Mucosa of rectum (tissue), 2 donors: ENCODE data around the gene LILRB4.

ENCODE experiments used
- H3K27ac ChIP-seq, 2 donors: one replicate each; pipeline ENCODE4 v1.7.0; 2013; ENCODE audit warnings: inconsistent platforms in 2 of 2, low read depth in 2 of 2, low read length in 2 of 2
- H3K27me3 ChIP-seq, 2 donors: one replicate each; pipeline ENCODE4 v1.7.0; 2013; ENCODE audit warnings: low read length in 2 of 2; ENCODE audit not compliant: control insufficient read depth in 2 of 2, insufficient read depth in 2 of 2
- H3K36me3 ChIP-seq, 2 donors: one replicate each; pipeline ENCODE4 v1.7.0; 2013; ENCODE audit warnings: low read length in 2 of 2; ENCODE audit not compliant: control insufficient read depth in 2 of 2, insufficient read depth in 2 of 2
- H3K4me1 ChIP-seq, 2 donors: one replicate each; pipeline ENCODE4 v1.7.0; 2013; ENCODE audit warnings: low read length in 2 of 2, mild to moderate bottlenecking in 1 of 2; ENCODE audit not compliant: control insufficient read depth in 2 of 2, insufficient read depth in 2 of 2
- H3K4me3 ChIP-seq, 2 donors: one replicate each; pipeline ENCODE4 v1.7.0; 2013; ENCODE audit warnings: low read length in 2 of 2
- H3K9ac ChIP-seq, 2 donors: one replicate each; pipeline ENCODE4 v1.7.0; 2013; ENCODE audit warnings: low read length in 2 of 2, low read depth in 1 of 2, mild to moderate bottlenecking in 1 of 2
- H3K9me3 ChIP-seq, 2 donors: one replicate each; pipeline ENCODE4 v1.7.0; 2013; ENCODE audit warnings: low read length in 2 of 2; ENCODE audit not compliant: control insufficient read depth in 2 of 2
- donor health status: healthy.
- donor health status: Normal muscosa, but diverticular disease.

Gene LILRB4

DNA sequence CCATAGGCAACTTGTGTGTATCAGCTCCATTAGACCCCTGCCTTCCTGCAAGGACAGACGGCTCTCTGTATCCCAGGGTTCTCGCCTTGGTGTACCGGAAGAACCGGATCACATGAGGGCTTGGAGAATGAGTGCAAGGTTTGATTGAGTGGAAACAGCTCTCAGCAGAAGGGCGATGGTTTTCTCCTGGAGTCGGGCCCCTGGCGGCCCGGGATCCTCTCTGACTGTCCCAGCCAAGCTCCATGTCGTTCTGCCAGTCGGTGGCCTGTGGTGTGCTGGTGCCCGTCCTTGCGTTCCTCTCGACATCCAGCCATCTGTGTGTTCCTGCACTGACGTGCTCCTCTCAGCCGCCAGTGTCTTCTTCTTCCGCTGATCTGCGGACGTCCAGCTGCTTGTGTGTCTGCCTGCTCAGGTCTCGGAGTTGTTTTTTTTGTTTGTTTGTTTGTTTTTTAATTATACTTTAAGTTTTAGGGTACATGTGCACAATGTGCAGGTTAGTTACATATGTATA, 16.4 kb upstream of the LILRB4 start:
- H3K9ac ChIP-seq: no peak overlapping the region
- H3K4me1 ChIP-seq: no peaks in the 10 kb centered on the region
- H3K36me3 ChIP-seq: no peaks in the 10 kb centered on the region
- no peak overlapping the region for H3K27ac ChIP-seq
- H3K4me3 ChIP-seq: no peak overlapping the region
- H3K27me3 ChIP-seq: no peaks in the 10 kb centered on the region
- no peaks in the 10 kb centered on the region for H3K9me3 ChIP-seq

DNA sequence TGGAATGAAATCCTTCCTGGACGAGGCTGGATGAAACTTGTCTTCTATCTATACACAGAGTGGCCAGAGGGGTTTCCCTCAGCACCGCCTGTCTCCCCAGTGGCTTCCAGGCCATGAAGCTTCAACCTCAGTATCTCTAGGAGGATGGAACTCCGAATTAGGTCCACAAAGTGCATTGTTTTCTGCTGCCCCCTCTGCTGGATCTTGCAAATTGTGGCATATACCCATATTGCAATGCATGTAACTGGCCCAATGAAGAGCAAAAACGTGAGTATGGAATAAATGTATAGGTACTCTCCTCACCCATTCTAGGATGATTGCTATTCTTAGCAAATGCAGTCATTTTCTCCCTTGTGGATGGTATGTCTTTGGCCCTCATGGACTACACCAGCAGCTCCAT, 14.7 kb upstream of the LILRB4 start:
- no peaks in the 10 kb centered on the region for H3K9me3 ChIP-seq
- H3K4me1 ChIP-seq: no peaks in the 10 kb centered on the region
- no peaks in the 10 kb centered on the region for H3K36me3 ChIP-seq
- no peak overlapping the region for H3K4me3 ChIP-seq
- H3K27me3 ChIP-seq: no peaks in the 10 kb centered on the region
- H3K9ac ChIP-seq: no peak overlapping the region
- H3K27ac ChIP-seq: no peak overlapping the region

GRCh38 chr19:54650108-54650655, 12.6 kb upstream of the LILRB4 start:
- no peak overlapping the region for H3K9ac ChIP-seq
- H3K4me1 ChIP-seq: no peaks in the 10 kb centered on the region
- no peak overlapping the region for H3K27ac ChIP-seq
- no peaks in the 10 kb centered on the region for H3K9me3 ChIP-seq
- no peaks in the 10 kb centered on the region for H3K27me3 ChIP-seq
- H3K36me3 ChIP-seq: no peaks in the 10 kb centered on the region
- H3K4me3 ChIP-seq: no peak overlapping the region

GRCh38 chr19:54653181-54653809, 9.5 kb upstream of the LILRB4 start:
- no peaks in the 10 kb centered on the region for H3K36me3 ChIP-seq
- H3K27me3 ChIP-seq: no peaks in the 10 kb centered on the region
- H3K9me3 ChIP-seq: no peaks in the 10 kb centered on the region
- no peak overlapping the region for H3K9ac ChIP-seq
- no peak overlapping the region for H3K27ac ChIP-seq
- H3K4me3 ChIP-seq: no peak overlapping the region
- no peaks in the 10 kb centered on the region for H3K4me1 ChIP-seq

DNA sequence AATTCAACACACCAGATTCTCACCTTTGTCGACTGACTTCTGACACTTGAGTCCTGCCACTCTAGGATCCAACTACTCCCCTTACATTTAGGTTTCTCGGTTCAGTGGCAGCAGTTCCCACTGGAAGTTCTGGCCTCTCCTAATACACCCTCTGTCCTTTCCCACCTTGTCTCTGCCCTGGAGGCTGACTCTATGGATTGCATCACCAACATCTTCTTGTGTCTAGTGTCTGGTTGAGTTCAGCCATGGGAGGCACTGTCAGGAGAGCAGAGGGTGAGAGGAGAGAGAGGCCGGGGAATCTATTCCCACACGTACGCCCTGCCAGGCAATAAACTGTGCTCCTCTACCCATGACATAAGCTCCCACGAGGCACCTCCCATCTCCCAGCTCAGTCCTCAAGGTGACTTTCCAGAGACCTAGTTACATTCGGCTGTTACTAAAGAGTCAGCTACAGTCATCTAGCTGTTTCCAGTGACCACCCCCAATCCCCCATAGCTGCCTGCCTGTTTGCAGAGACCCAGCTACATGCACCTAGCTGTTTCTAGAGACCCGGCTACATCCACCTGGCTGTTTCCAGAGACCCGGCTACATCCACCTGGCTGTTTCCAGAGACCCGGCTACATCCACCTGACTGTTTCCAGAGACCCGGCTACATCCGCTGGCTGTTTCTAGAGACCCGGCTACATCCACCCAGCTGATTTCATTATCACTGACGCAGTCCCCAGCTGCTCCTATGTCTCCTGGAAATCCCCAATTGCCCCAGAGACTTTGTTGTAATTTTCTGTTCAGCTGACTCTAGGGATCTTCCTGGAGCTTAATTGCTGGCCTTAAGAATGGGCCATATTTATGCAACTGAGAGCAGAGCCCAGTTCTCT, 8.1 kb upstream of the LILRB4 start:
- Histone ChIP-seq H3K9me3 (no peaks in the 10 kb centered on the region), H3K27me3 (no peaks in the 10 kb centered on the region), H3K4me1 (no peaks in the 10 kb centered on the region), H3K9ac (no peak overlapping the region), H3K27ac (no peak overlapping the region), H3K36me3 (no peaks in the 10 kb centered on the region), H3K4me3 (no peak overlapping the region)

- Histone ChIP-seq H3K9ac (no peak overlapping the region), H3K27ac (no peak overlapping the region), H3K4me3 (no peak overlapping the region), H3K9me3 (no peaks in the 10 kb centered on the region), H3K4me1 (peaks cover 0 to 1% of the 10 kb centered on the region in 2 donors), H3K27me3 (no peaks in the 10 kb centered on the region), H3K36me3 (no peaks in the 10 kb centered on the region)
These were observed 3.5 kb upstream of the LILRB4 start for GRCh38 chr19:54659300-54659699.

GRCh38 chr19:54660306-54660705, 2.5 kb upstream of the LILRB4 start:
- Histone ChIP-seq H3K36me3 (no peaks in the 10 kb centered on the region), H3K27ac (no peak overlapping the region), H3K9ac (no peak overlapping the region), H3K4me3 (no peak overlapping the region), H3K4me1 (peaks cover 0 to 4% of the 10 kb centered on the region in 2 donors), H3K9me3 (no peaks in the 10 kb centered on the region), H3K27me3 (no peaks in the 10 kb centered on the region)

GRCh38 chr19:54660964-54661363, 1.8 kb upstream of the LILRB4 start:
- Histone ChIP-seq H3K4me1 (peaks cover 0 to 4% of the 10 kb centered on the region in 2 donors), H3K27ac (no peak overlapping the region), H3K9me3 (no peaks in the 10 kb centered on the region), H3K36me3 (no peaks in the 10 kb centered on the region), H3K9ac (no peak overlapping the region), H3K4me3 (no peak overlapping the region), H3K27me3 (no peaks in the 10 kb centered on the region)

DNA sequence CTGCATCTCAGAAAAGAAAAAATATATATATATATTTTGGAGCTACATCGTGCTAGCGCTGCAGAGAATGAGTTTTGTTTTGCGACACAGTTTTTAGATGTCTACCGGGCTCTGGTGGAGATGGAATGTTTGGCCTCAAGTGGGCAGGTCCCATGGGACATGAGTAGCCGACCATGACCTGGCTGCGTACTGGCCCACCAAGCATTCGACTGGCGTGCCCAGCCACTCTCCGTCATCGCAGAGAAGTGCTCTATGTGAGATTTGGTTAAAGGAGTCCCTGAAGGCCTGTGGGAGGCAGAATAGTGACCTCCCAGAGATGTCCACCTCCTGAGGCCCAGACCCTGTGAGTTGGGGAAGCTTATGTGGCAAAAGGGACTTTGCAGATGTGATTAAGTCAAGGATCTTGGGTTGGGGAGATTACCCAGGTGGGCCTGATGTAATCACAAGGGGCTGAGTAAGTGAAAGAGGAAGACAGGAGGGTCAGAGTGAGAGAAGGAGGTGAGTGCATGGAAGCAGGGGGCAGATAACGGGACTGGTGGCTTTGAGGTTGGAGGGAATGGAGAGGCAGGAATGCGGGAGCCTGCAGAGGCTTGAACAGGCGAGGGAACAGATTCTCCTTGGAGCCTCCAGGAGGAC, 821 bp upstream of the LILRB4 start:
- no peaks in the 10 kb centered on the region for H3K9me3 ChIP-seq
- no peak overlapping the region for H3K4me3 ChIP-seq
- no peaks in the 10 kb centered on the region for H3K36me3 ChIP-seq
- H3K27me3 ChIP-seq: no peaks in the 10 kb centered on the region
- no peak overlapping the region for H3K9ac ChIP-seq
- H3K4me1 ChIP-seq: peaks cover 0 to 4% of the 10 kb centered on the region in 2 donors
- no peak overlapping the region for H3K27ac ChIP-seq

DNA sequence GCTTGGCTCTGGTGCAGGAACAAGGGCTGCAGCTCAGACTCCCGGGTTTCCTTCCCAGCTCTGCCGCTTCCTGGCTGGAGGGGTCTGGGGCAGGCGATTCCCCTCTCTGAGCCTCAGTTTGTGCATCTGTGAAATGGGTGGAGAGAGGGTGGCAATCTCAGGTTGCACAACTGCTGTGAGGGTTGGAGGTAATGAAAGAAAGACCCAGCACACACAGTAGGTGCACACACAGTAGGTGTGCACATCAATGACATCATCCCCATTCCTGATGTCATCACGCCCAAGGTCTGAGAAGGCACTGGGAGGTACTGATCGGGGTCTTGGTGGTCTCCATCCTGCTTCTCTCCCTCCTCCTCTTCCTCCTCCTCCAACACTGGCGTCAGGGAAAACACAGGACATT, 2.7 kb downstream of the LILRB4 start:
- Histone ChIP-seq H3K4me3 (no peak overlapping the region), H3K9me3 (no peaks in the 10 kb centered on the region), H3K9ac (no peak overlapping the region), H3K27ac (no peak overlapping the region), H3K36me3 (no peaks in the 10 kb centered on the region), H3K4me1 (peaks cover 0 to 4% of the 10 kb centered on the region in 2 donors), H3K27me3 (no peaks in the 10 kb centered on the region)
